GM12864 (cell line): Measurements from ENCODE around the gene OSBPL10.

ENCODE experiments used
- DNase-seq: peaks from one replicate; pipeline ENCODE4 v3.0.0-alpha.2; 2011; ENCODE audit warnings: low read depth
- H3K4me3 ChIP-seq: 2 replicates; pipeline ENCODE4 v1.5.1; 2011; ENCODE audit warnings: mild to moderate bottlenecking, low read depth, low read length, control low read depth
- CTCF ChIP-seq: IDR thresholded peaks from 2 replicates; pipeline ENCODE4 v1.5.1; 2011; ENCODE audit warnings: low read depth, mild to moderate bottlenecking, moderate library complexity, low read length, control low read depth, inconsistent platforms; ENCODE audit errors: missing control alignments

OSBPL10 gene

GRCh38 chr3:31721676-31722075 lies 259.4 kb downstream of the OSBPL10 start:
- no peak for TF ChIP-seq CTCF
- no peak for DNase-seq

GRCh38 chr3:31714495-31715280 lies 266.4 kb downstream of the OSBPL10 start:
- no peak for DNase-seq
- no peak for TF ChIP-seq CTCF
- no peak overlapping the region for H3K4me3 ChIP-seq

More at GRCh38 chr3:31721676-31722075, 259.4 kb downstream of the OSBPL10 start:
- no peak overlapping the region for H3K4me3 ChIP-seq

DNA sequence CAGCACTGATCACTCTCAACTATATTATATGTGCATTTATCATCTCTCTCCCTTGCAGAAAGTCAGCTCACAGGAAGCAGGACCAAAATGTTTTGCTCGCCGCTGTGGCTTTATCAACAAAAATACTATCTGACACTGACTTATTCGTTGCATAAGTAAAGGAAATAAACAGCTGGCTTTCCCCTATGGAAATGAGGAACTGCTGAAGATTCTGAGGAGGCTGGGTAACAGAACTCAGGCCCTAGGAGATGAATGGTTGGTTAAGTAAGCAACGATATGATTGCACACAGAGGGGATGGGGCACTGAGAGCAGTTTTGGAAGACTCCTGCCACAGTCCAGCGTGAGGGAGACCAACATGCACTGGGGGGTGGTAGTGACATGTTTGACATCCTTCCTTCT lies 267.2 kb downstream of the OSBPL10 start:
- no peak for DNase-seq
- TF ChIP-seq CTCF: no peak
- H3K4me3 ChIP-seq: no peak overlapping the region

GRCh38 chr3:31710123-31710803 lies 270.8 kb downstream of the OSBPL10 start:
- no peak overlapping the region for H3K4me3 ChIP-seq
- no peak for TF ChIP-seq CTCF
- no peak for DNase-seq

GRCh38 chr3:31709526-31709925 lies 271.5 kb downstream of the OSBPL10 start:
- DNase-seq: no peak
- H3K4me3 ChIP-seq: no peak overlapping the region
- no peak for TF ChIP-seq CTCF

DNA sequence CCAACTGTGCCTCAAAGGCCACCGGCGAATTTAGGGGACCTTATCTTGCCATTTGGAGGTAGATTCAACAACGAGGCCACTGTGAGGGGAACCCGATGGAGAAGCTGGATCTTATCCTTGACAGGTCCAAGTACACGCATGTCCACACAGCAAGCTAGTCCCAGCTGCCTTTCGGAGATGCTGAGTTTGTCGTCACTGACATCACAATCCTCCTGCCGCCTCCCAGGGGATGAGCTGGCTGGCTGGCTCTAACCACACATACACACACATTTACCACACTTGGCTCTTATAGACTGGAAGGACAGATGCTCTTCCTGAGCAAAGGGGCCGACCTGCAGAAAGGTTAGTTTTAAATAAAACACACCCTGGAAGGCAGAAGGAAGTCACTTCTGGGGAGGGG lies 272.1 kb downstream of the OSBPL10 start:
- TF ChIP-seq CTCF: no peak
- H3K4me3 ChIP-seq: no peak overlapping the region
- no peak for DNase-seq
